Psoas muscle (tissue), 8 donors: ENCODE measurements around the gene KIF7. TPM values are rescaled to one million over a fixed set of nuclear protein-coding genes. Genes with fewer than 3 reads are reported as not detected.

Experiments
- ATAC-seq, 4 donors: fragments of 200-7000 bp; cut with Tn5 transposase; one replicate each; pipeline ENCODE4 v1.9.1; 2020; ENCODE audit warnings: moderate library complexity in 3 of 4, mild to moderate bottlenecking in 2 of 4
- DNase-seq, 2 donors: peaks; one replicate each; pipeline ENCODE4 v3.0.0-alpha.2; 2020
- H3K27ac ChIP-seq: fragments of 200-600 bp; one replicate; pipeline ENCODE4 v1.8.0; 2022
- H3K27me3 ChIP-seq, 3 donors: fragments of 200-600 bp in 1 of 3; one replicate each; pipeline versions ENCODE4 v1.6.1 to v1.8.0; 2013 to 2022; ENCODE audit warnings: low read length in 2 of 3, mild to moderate bottlenecking in 2 of 3, moderate library complexity in 1 of 3; ENCODE audit not compliant: insufficient read depth in 3 of 3
- H3K36me3 ChIP-seq, 2 donors: fragments of 200-600 bp in 1 of 2; one replicate each; pipeline versions ENCODE4 v1.6.1 to v1.8.0; 2013 to 2022; ENCODE audit warnings: low read depth in 1 of 2, mild to moderate bottlenecking in 1 of 2, moderate library complexity in 1 of 2; ENCODE audit not compliant: insufficient read depth in 1 of 2
- H3K4me1 ChIP-seq: fragments of 200-600 bp; one replicate; pipeline ENCODE4 v1.8.0; 2022
- H3K4me3 ChIP-seq: fragments of 200-600 bp; one replicate; pipeline ENCODE4 v1.8.0; 2022; ENCODE audit warnings: mild to moderate bottlenecking
- H3K9me3 ChIP-seq: fragments of 200-600 bp; one replicate; pipeline ENCODE4 v1.8.0; 2022
- WGBS, 3 donors: extraction: QIAGEN DNeasy Blood & Tissue Kit; methylation state at CpG; one replicate each; pipeline versions ENCODE4 v1.1.6 to v1.1.7; 2013; 5-methylcytosine and 5-hydroxymethylcytosine counted together
- intact Hi-C, 2 donors: fragments of 100-400 bp; cut with DNase I; formaldehyde crosslinking; loops; one replicate each; pipeline versions ENCODE4 v1.11.0 to v1.14.2; 2022
- polyA plus RNA-seq, 3 donors: library from polyadenylated mRNA; stranded (reverse); fragments of 200-250 nt; gene quantifications; one replicate each; pipeline ENCODE4 v1.2.3, GENCODE V29; 2013
- total RNA-seq, 4 donors: library from RNA; stranded (reverse); fragmentation: NEBNext Ultra II Directional in 2 of 4; extraction: Animal tissue kit (Norgen Biotek cat#: 25700) in 2 of 4; gene quantifications; one replicate each; pipeline versions ENCODE4 v1.2.1 to v1.2.4, GENCODE V29; 2021 to 2023
- TF ChIP-seq, protein P1 (sequence below): fragments of 200-600 bp; IDR thresholded peaks from one replicate; pipeline ENCODE4 v1.8.0; 2022; ENCODE audit warnings: antibody characterized with exemption
- donor health status: healthy with polysubstance abuse.
- donor health status: DM: no; HTN: no; CAD: no; lungs with moderate emphysema.
- donor health status: Bipolar disorder and iron deficiency.
- donor health status: healthy.
- donor health status: DM: yes; HTN: yes; CAD: no.
- donor health status: DM: no; HTN: no; CAD: no.
- donor health status: DM: no; HTN: no; CAD: no.
- donor health status: DM: yes; HTN: yes; CAD: no.

KIF7 gene
- total and polyA plus RNA-seq, 7 donors = 0.20 to 2.1 (median 0.40) TPM

DNA sequence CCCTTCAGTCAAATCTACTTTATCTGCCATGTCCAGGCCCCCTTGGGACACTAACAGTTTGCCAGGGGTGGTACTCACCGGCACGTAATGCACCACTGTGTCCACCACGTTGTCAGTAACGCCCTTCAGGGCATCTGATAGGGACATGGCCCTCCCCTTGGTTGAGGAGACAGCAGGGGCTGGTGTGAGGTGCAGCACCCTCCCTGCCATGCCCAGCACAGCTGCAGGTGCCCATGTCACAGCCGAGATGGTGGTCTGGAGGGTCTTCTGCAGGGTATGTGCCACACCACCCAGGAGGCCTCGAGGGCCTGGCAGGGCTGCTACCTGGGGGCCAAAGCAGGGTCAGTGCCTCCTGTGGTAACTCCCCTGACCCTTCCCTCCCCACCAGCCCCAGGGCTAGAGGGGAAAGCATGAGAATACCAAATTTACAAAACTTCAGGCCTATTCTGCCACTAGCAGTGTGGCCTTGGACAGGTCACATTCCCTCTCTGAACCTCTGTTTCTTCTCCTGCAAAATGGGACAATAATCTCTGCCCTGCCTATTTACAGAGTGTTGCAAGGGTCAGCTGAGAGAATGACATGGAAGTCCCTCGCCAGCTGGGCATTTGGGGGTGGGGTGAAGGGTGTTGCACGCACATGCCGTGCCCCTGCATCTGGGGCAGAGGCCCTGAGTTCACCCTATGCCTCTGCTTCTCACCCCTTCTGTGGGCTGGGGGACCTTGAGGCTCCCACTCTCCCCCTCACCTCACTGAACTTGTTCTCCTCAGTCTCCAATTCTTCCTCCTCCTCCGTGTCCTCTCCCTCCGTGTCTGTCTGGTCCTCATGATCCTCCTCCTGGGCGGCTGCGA, 11.8 kb upstream of the KIF7 start:
- Histone ChIP-seq H3K27ac (no peak overlapping the region), H3K9me3 (no peaks in the 10 kb centered on the region), H3K27me3 (no peaks in the 10 kb centered on the region), H3K4me1 (peaks cover 13% of the 10 kb centered on the region), H3K36me3 (no peaks in the 10 kb centered on the region), H3K4me3 (no peak overlapping the region)
- ATAC-seq (peak in 1 of 4 donors; percentile 5), DNase-seq (no peak)
- 70 to 81% (median 78%) methylated on average over 11 to 13 of the region's 13 CpGs for WGBS, 3 donors
- intact Hi-C loops = no loop called here
- TF ChIP-seq, protein P1, sequence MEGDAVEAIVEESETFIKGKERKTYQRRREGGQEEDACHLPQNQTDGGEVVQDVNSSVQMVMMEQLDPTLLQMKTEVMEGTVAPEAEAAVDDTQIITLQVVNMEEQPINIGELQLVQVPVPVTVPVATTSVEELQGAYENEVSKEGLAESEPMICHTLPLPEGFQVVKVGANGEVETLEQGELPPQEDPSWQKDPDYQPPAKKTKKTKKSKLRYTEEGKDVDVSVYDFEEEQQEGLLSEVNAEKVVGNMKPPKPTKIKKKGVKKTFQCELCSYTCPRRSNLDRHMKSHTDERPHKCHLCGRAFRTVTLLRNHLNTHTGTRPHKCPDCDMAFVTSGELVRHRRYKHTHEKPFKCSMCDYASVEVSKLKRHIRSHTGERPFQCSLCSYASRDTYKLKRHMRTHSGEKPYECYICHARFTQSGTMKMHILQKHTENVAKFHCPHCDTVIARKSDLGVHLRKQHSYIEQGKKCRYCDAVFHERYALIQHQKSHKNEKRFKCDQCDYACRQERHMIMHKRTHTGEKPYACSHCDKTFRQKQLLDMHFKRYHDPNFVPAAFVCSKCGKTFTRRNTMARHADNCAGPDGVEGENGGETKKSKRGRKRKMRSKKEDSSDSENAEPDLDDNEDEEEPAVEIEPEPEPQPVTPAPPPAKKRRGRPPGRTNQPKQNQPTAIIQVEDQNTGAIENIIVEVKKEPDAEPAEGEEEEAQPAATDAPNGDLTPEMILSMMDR = no peak

DNA sequence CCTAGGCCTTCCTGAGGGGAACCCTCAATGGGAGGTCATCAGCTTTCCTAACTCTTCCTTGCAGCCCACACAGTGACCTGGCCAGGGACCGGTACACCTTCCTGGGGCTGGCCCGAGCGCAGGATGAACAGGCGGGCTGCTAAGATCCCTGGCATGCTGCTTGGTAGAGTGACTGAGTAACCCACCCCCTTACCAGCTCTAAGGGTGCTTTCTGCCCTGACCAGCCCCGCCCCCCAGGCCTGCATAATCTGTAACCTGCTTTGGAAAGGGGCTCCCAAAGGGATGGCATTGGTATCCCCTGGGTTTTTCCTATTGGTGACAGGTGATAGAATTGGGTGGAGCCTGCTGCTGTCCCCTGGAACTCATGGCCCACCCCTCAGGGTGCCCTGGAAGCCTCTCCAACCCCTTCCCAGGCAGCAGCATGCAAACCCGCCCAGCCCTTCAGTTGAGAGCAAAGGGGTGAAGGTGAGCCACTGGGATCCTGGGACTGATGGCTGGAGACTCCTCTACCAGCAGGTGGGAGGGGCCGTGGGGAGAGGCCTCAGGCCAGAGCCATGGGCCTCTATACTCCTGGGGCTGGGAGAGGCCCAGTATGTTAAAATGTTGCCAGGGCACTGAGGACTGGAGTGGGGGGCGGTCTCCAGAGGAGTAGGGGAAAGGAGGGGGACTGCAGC, 11.1 kb upstream of the KIF7 start:
- Histone ChIP-seq H3K9me3 (no peaks in the 10 kb centered on the region), H3K27ac (peak overlapping the region; percentile 65), H3K27me3 (no peaks in the 10 kb centered on the region), H3K4me3 (peak overlapping the region; percentile 70), H3K36me3 (no peaks in the 10 kb centered on the region), H3K4me1 (peaks cover 13% of the 10 kb centered on the region)
- intact Hi-C loops = no loop called here
- TF ChIP-seq, protein P1 = no peak
- ATAC-seq (peak in 3 of 4 donors; percentile 5 to 39 (median 22)), DNase-seq (no peak)
- WGBS, 3 donors = 92 to 97% (median 93%) methylated on average over 8 of the region's 8 CpGs

DNA sequence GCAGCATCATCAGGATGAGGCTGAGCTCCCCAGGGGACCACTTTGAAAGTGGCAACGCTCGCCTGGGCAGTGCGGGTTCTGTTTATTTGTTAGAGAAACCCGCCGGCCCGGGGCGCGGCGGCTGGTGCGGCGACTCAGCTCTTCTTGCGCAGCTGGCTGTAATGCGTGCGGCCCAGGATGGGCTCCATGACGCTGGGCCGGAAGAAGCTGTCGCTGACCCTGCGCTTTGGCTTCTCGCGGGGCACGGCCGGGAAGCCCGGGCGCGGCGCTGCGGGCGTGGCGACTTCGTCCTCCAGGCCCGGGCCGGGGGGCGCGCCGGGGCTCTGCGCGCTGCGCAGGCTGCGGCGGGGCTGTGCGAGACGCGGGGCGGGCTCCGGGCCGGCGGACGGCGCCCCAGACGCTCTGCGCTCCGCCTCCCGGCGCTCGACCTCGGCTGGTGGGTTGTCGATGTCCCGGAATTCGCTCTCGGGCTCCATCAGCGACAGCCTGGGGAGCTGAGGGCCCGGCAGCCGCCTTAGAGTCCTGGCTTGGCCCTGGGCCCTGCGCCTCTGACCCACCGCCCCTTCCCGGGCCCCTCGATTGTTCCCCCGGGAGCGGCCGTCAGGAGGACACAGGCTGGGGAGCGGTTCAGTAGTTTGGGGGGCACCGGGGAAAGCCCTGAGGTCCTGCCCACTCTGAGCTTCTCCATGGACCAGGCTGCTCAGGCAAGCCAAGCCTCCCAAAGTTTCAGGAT, 10.3 kb upstream of the KIF7 start:
- H3K27me3 ChIP-seq = no peaks in the 10 kb centered on the region
- peak; percentile 56 to 82 (median 64) for ATAC-seq
- H3K27ac ChIP-seq = peak overlapping the region; percentile 65
- H3K4me3 ChIP-seq = peak overlapping the region; percentile 70
- no peaks in the 10 kb centered on the region for H3K36me3 ChIP-seq
- DNase-seq = peak; percentile 74 to 85
- 3 to 12% (median 4%) methylated on average over 36 to 72 of the region's 72 CpGs for WGBS, 3 donors
- no peaks in the 10 kb centered on the region for H3K9me3 ChIP-seq
- intact Hi-C loops = no loop called here
- peaks cover 13% of the 10 kb centered on the region for H3K4me1 ChIP-seq
- TF ChIP-seq, protein P1 = no peak

DNA sequence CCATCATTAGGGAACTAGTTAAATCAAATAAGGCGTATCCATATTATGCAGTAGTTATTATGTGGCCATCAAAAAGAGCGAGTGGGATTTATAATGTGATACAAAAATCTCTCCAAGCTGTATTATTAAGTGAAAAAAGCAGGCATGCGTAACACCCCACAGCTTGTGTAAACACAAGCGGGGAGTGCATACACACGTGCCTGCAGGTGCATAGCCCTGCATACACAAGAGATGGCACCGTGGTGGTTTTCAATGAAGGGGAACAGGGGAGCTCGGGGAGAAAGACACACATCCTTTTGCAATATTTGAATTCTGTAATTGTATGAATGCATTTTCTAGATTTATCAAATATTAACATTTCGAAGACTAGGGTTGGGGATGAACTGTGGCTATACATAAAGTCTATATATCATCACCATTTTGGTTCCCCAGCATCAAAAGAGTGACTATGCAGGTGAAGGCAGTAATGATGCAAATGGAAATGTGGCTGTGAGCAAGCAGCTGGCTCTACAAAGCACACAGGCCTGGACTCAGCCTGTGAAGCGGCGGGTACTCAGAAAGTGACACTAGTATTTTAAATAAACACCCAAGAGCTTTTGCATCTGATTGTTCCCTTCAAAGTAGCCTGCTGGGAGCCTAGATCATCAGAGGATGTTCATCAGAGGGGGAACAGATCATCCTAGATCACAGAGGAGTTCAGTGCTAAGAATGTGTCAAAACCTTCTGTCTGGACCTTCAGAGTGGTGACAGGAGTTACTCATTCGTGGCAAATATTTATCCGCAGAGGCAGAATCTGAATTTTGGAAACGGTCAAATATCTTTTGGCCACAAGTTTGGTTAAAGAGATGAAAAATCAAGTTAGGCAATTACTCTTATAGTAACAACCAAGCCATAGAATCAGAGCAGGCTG, 9.4 kb upstream of the KIF7 start:
- Histone ChIP-seq H3K36me3 (no peaks in the 10 kb centered on the region), H3K4me1 (peaks cover 13% of the 10 kb centered on the region), H3K27me3 (no peaks in the 10 kb centered on the region), H3K27ac (peak overlapping the region; percentile 65), H3K4me3 (peak overlapping the region; percentile 70), H3K9me3 (no peaks in the 10 kb centered on the region)
- no peak for ATAC-seq
- intact Hi-C loops = no loop called here
- WGBS, 3 donors = 79 to 85% (median 81%) methylated on average over 13 of the region's 13 CpGs
- TF ChIP-seq, protein P1 = no peak
- no peak for DNase-seq
